ENCODE data around the gene DLX5. TPM values are rescaled to one million over a fixed set of nuclear protein-coding genes. Genes with fewer than 3 reads are reported as not detected.
"Not testable (repeated sequence)": the region's sequence is repeated elsewhere in the genome, so short reads cannot be mapped to it uniquely, and the experiment has no call there.

DLX5 gene
- 3.7 TPM for total RNA-seq

- DNase-seq (ENCODE audit: extremely low spot score in 2 of 2) = peak in 1 of 2 donors; percentile 87
- Histone ChIP-seq H3K9me3 (no peaks in the 10 kb centered on the region), H3K27me3 (no peaks in the 10 kb centered on the region), H3K4me3 (peak within 1 kb of the TSS; percentile 41 to 49), H3K27ac (peak within 1 kb of the TSS; percentile 60), H3K4me1 (peaks cover 41% of the 10 kb centered on the region), H3K36me3 (no peaks in the 10 kb centered on the region)
- TF ChIP-seq POLR2AphosphoS5 (IDR thresholded peaks at IDR 0.05; ENCODE audit: insufficient read depth in 1 of 2, low read depth in 1 of 2) (peak in 1 of 2 donors; percentile 69), CTCF (IDR thresholded peaks at IDR 0.05) (no peak), POLR2A (IDR thresholded peaks at IDR 0.05) (no peak)
- intact Hi-C loops (cut with DNase I) = loop anchor here (10.0 kb wide), 2 partner anchors 950 to 1110 kb away; no protein-coding TSS in a partner anchor
These were observed at the start of gene DLX5 for GRCh38 chr7:97024209-97025129. TSS of gene DLX5 (minus strand) at chr7:97024831. CDS start at chr7:97024623, 208 bp downstream.

DNA sequence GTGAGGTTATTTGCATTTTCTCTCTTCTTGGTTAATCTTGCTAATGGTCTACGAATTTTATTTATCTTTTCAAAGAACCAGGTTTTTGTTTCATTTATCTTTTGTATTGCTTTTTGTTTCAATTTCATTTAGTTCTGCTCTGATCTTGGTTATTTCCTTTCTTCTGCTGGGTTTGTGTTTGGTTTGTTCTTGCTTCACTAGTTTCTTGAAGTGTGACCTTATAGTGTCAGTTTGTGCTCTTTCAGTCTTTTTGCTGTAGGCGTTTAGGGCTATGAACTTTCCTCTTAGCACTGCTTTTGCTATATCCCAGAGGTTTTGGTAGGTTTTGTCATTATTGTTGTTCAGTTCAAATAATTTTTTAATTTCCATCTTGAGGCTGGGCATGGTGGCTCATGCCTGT, 47.4 kb upstream of the DLX5 start:
- intact Hi-C loops (cut with DNase I); H3K4me1 ChIP-seq; H3K9me3 ChIP-seq; H3K27me3 ChIP-seq; H3K27ac ChIP-seq; H3K36me3 ChIP-seq; H3K4me3 ChIP-seq; DNase-seq (ENCODE audit: extremely low spot score in 2 of 2): not testable (repeated sequence)

DNA sequence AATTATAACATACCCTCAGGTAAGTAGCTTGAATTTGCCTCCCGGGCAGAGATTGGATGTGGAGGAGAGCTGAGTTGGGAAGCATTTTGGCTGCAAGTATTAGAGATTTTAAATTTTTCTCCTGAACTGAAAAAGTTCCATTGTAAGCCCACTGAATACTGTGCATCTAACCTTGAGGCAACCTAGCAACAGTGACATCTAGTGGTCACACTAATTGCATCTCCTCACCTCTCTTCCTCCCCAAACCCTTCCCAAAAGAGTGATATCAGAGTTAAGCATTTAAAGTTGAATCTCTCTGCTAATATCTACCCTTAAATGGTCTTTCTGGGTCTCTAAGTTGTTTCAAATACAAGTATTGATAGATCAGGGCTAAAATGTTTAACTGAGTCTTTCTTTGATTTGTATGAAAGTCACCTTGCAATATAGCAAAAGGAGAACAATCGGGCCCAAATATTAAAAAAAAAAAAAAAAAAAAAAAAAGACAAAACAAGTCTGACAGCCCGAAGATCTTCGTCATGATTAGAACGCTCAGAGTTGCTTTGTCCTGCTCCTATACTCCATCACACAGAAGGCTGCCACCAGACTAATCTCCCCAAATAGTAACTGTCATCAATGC, 40.4 kb upstream of the DLX5 start:
- DNase-seq (ENCODE audit: extremely low spot score in 2 of 2) = no peak
- Histone ChIP-seq H3K36me3 (no peaks in the 10 kb centered on the region), H3K4me3 (no peak overlapping the region), H3K9me3 (no peaks in the 10 kb centered on the region), H3K27me3 (no peaks in the 10 kb centered on the region), H3K4me1 (no peaks in the 10 kb centered on the region), H3K27ac (no peak overlapping the region)
- TF ChIP-seq CTCF (IDR thresholded peaks at IDR 0.05) (peak; percentile 27 to 42 (median 37)), POLR2A (IDR thresholded peaks at IDR 0.05) (no peak)
- intact Hi-C loops (cut with DNase I) = no loop called here

- TF ChIP-seq CTCF (IDR thresholded peaks at IDR 0.05) = no peak
- no peak for TF ChIP-seq POLR2AphosphoS5 (IDR thresholded peaks at IDR 0.05; ENCODE audit: insufficient read depth in 1 of 2, low read depth in 1 of 2)
- no peak for TF ChIP-seq POLR2A (IDR thresholded peaks at IDR 0.05)
- intact Hi-C loops (cut with DNase I) = no loop called here
- no peak overlapping the region for H3K4me3 ChIP-seq
These were observed 39.4 kb upstream of the DLX5 start for GRCh38 chr7:97064020-97064419.

GRCh38 chr7:97043281-97043680, 18.6 kb upstream of the DLX5 start:
- no peaks in the 10 kb centered on the region for H3K27me3 ChIP-seq
- no peaks in the 10 kb centered on the region for H3K36me3 ChIP-seq
- H3K9me3 ChIP-seq = no peaks in the 10 kb centered on the region
- no peak overlapping the region for H3K4me3 ChIP-seq
- H3K27ac ChIP-seq = no peak overlapping the region
- TF ChIP-seq POLR2A (IDR thresholded peaks at IDR 0.05) (no peak), POLR2AphosphoS5 (IDR thresholded peaks at IDR 0.05; ENCODE audit: insufficient read depth in 1 of 2, low read depth in 1 of 2) (no peak), CTCF (IDR thresholded peaks at IDR 0.05) (no peak)
- no peaks in the 10 kb centered on the region for H3K4me1 ChIP-seq
- DNase-seq (ENCODE audit: extremely low spot score in 2 of 2) = no peak
- intact Hi-C loops (cut with DNase I) = no loop called here

More at GRCh38 chr7:97064020-97064419, 39.4 kb upstream of the DLX5 start:
- no peaks in the 10 kb centered on the region for H3K27me3 ChIP-seq
- DNase-seq (ENCODE audit: extremely low spot score in 2 of 2) = no peak
- H3K4me1 ChIP-seq = no peaks in the 10 kb centered on the region
- no peaks in the 10 kb centered on the region for H3K9me3 ChIP-seq
- H3K27ac ChIP-seq = no peak overlapping the region
- H3K36me3 ChIP-seq = no peaks in the 10 kb centered on the region

All from vagina (tissue), 2 donors.